Measurements from ENCODE around the gene CNEP1R1. TPM values are rescaled to one million over a fixed set of nuclear protein-coding genes. Genes with fewer than 3 reads are reported as not detected.

Gene CNEP1R1
- total and polyA plus RNA-seq, 9 of the 15 experiments (the other 6 are each of a cell fraction or from before 2014, with no cell fraction given), result 7.6 to 20.1 (median 10.6) TPM

DNA sequence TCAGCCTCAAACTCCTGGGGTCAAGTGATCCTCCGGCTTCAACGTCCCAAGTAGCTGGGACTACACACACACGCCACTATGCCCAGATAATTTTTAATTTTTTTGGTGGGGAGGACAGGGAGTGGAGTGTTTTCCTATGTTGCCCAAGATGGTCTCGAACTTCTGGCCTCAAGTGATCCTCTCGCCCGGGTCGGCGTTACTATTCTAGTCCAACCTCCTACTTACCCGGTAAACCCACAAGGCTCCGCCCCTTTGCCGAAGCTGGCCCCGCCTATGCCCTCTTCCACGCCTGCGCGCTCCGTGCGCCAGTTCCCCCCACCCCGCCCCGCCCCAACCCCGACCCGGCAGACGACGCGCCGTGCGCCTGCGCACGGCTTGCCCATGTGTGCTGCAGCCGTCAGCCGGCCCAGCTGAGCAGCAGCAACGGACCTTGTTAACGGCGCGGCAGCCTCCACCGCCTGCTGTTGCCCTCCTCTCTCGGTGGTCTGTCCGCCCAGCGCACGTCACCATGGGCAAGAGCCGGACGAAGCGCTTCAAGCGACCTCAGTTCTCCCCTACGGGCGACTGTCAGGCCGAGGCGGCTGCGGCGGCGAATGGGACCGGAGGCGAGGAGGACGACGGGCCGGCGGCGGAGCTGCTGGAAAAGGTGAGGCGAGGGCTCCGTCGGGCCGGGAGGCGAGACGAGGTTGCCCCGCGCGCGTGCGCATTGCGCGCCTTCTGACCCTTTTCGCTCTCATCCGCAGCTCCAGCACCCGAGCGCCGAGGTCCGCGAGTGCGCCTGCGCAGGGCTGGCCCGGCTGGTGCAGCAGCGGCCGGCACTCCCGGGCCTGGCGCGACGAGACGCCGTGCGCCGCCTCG is 40.8 kb downstream of the CNEP1R1 start, which contains the start of gene HEATR3 (continued):
- no peak for TF ChIP-seq ZNF324 (CRISPR knock-in tag; IDR thresholded peaks at IDR 0.05)
- peak in 1 of 2 experiments; percentile 13; a peak in 2 of 4 replicates for TF ChIP-seq FOXK2 (conservative IDR thresholded peaks at IDR 0.05 in 1 of 2, IDR thresholded peaks at IDR 0.05 in 1 of 2; ENCODE audit: low read depth in 2 of 2)
- 0 out of 4 replicates have a peak, but pooled peaks of 1 of the 2 experiments have one; percentile 22 for TF ChIP-seq TEAD1 (CRISPR knock-in tag; IDR thresholded peaks at IDR 0.05)
- TF ChIP-seq, protein P1, sequence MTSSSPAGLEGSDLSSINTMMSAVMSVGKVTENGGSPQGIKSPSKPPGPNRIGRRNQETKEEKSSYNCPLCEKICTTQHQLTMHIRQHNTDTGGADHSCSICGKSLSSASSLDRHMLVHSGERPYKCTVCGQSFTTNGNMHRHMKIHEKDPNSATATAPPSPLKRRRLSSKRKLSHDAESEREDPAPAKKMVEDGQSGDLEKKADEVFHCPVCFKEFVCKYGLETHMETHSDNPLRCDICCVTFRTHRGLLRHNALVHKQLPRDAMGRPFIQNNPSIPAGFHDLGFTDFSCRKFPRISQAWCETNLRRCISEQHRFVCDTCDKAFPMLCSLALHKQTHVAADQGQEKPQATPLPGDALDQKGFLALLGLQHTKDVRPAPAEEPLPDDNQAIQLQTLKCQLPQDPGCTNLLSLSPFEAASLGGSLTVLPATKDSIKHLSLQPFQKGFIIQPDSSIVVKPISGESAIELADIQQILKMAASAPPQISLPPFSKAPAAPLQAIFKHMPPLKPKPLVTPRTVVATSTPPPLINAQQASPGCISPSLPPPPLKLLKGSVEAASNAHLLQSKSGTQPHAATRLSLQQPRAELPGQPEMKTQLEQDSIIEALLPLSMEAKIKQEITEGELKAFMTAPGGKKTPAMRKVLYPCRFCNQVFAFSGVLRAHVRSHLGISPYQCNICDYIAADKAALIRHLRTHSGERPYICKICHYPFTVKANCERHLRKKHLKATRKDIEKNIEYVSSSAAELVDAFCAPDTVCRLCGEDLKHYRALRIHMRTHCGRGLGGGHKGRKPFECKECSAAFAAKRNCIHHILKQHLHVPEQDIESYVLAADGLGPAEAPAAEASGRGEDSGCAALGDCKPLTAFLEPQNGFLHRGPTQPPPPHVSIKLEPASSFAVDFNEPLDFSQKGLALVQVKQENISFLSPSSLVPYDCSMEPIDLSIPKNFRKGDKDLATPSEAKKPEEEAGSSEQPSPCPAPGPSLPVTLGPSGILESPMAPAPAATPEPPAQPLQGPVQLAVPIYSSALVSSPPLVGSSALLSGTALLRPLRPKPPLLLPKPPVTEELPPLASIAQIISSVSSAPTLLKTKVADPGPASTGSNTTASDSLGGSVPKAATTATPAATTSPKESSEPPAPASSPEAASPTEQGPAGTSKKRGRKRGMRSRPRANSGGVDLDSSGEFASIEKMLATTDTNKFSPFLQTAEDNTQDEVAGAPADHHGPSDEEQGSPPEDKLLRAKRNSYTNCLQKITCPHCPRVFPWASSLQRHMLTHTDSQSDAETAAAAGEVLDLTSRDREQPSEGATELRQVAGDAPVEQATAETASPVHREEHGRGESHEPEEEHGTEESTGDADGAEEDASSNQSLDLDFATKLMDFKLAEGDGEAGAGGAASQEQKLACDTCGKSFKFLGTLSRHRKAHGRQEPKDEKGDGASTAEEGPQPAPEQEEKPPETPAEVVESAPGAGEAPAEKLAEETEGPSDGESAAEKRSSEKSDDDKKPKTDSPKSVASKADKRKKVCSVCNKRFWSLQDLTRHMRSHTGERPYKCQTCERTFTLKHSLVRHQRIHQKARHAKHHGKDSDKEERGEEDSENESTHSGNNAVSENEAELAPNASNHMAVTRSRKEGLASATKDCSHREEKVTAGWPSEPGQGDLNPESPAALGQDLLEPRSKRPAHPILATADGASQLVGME (CRISPR knock-in tag; IDR thresholded peaks at IDR 0.05), result no peak
- TF ChIP-seq ADNP (tag; IDR thresholded peaks at IDR 0.05), result peak; percentile 99
- no peak for TF ChIP-seq ARID2 (IDR thresholded peaks at IDR 0.05)
- no peak for TF ChIP-seq RBM15 (IDR thresholded peaks at IDR 0.05; ENCODE audit: insufficient read depth, low read length)
- TF ChIP-seq CC2D1A (IDR thresholded peaks at IDR 0.05), result peak; percentile 23; the same call in 1 of the 2 replicates
- TF ChIP-seq, protein P2, sequence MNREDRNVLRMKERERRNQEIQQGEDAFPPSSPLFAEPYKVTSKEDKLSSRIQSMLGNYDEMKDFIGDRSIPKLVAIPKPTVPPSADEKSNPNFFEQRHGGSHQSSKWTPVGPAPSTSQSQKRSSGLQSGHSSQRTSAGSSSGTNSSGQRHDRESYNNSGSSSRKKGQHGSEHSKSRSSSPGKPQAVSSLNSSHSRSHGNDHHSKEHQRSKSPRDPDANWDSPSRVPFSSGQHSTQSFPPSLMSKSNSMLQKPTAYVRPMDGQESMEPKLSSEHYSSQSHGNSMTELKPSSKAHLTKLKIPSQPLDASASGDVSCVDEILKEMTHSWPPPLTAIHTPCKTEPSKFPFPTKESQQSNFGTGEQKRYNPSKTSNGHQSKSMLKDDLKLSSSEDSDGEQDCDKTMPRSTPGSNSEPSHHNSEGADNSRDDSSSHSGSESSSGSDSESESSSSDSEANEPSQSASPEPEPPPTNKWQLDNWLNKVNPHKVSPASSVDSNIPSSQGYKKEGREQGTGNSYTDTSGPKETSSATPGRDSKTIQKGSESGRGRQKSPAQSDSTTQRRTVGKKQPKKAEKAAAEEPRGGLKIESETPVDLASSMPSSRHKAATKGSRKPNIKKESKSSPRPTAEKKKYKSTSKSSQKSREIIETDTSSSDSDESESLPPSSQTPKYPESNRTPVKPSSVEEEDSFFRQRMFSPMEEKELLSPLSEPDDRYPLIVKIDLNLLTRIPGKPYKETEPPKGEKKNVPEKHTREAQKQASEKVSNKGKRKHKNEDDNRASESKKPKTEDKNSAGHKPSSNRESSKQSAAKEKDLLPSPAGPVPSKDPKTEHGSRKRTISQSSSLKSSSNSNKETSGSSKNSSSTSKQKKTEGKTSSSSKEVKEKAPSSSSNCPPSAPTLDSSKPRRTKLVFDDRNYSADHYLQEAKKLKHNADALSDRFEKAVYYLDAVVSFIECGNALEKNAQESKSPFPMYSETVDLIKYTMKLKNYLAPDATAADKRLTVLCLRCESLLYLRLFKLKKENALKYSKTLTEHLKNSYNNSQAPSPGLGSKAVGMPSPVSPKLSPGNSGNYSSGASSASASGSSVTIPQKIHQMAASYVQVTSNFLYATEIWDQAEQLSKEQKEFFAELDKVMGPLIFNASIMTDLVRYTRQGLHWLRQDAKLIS (CRISPR knock-in tag; IDR thresholded peaks at IDR 0.05), result peak; percentile 38; the same call in 1 of the 2 replicates
- peak; percentile 51 for TF ChIP-seq KDM5B (IDR thresholded peaks at IDR 0.05; ENCODE audit: insufficient replicate concordance, low read depth, low read length)
- 0 out of 2 replicates have a peak, but pooled peaks have one; percentile 51 for TF ChIP-seq ZNF609 (CRISPR knock-in tag; IDR thresholded peaks at IDR 0.05; ENCODE audit: borderline replicate concordance)
